ENCODE data around the gene CP.

Gene CP

DNA sequence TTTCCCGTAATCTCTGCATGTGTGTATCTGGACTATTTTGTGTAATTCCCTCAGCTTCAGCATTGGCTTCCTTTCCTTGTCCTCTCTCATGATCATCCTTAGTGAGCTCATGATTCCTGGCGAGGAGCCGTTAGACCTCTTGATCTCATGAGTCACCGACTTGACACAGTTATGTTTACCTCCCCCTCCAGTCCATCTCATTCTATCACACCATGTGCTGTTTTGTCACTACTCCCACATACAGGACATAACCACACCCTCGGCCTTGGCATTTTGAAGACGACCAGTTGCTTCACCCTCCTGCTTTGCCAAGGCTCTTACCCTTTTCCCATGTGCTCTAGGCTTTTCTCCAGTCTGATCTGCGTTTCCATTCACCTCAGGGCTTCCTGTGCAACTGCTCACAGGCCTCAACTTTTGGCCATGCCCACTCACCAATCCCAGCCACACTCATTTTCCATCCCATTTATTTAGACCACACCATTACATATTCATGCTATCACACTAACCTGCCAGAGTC lies 41.5 kb downstream of the CP start:
- no peak for TF ChIP-seq EGR1 (IDR thresholded peaks at IDR 0.05)
- 0 out of 2 replicates have a peak, but pooled peaks have one; percentile 22 for TF ChIP-seq NFIC (IDR thresholded peaks at IDR 0.05)
- no peak for TF ChIP-seq YY1 (IDR thresholded peaks at IDR 0.05; ENCODE audit: low read depth)

DNA sequence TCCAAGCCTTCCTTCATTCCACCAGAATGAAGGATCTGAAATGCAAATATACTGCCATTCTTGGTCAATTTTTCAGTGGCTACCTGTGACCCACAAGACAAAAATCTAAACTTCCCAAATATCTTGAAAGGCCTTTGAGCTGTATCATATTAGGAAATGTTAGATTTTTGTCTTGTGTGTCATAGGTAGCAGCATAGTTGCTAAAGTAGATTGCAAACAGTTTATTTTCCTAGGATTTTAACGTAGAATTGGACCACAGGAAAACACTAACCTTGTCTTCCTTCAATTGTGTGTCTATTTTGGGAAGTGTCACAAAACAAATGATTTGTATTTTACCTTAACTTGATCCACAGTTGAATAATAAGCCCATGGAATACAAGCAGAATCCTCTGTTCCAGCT lies 42.4 kb downstream of the CP start:
- TF ChIP-seq FOXM1 (IDR thresholded peaks at IDR 0.05; ENCODE audit: borderline replicate concordance, low read depth) (no peak), CREB1 (IDR thresholded peaks at IDR 0.05; ENCODE audit: low read depth) (no peak), YY1 (IDR thresholded peaks at IDR 0.05; ENCODE audit: low read depth) (no peak), EGR1 (IDR thresholded peaks at IDR 0.05) (no peak), TAF1 (IDR thresholded peaks at IDR 0.05; ENCODE audit: low read depth) (no peak), TCF12 (IDR thresholded peaks at IDR 0.05; ENCODE audit: low read depth) (no peak), RAD21 (IDR thresholded peaks at IDR 0.05; ENCODE audit: low read depth) (no peak), TEAD4 (IDR thresholded peaks at IDR 0.05) (no peak), EP300 (IDR thresholded peaks at IDR 0.05; ENCODE audit: borderline replicate concordance) (no peak)
- TF ChIP-seq, protein P1, sequence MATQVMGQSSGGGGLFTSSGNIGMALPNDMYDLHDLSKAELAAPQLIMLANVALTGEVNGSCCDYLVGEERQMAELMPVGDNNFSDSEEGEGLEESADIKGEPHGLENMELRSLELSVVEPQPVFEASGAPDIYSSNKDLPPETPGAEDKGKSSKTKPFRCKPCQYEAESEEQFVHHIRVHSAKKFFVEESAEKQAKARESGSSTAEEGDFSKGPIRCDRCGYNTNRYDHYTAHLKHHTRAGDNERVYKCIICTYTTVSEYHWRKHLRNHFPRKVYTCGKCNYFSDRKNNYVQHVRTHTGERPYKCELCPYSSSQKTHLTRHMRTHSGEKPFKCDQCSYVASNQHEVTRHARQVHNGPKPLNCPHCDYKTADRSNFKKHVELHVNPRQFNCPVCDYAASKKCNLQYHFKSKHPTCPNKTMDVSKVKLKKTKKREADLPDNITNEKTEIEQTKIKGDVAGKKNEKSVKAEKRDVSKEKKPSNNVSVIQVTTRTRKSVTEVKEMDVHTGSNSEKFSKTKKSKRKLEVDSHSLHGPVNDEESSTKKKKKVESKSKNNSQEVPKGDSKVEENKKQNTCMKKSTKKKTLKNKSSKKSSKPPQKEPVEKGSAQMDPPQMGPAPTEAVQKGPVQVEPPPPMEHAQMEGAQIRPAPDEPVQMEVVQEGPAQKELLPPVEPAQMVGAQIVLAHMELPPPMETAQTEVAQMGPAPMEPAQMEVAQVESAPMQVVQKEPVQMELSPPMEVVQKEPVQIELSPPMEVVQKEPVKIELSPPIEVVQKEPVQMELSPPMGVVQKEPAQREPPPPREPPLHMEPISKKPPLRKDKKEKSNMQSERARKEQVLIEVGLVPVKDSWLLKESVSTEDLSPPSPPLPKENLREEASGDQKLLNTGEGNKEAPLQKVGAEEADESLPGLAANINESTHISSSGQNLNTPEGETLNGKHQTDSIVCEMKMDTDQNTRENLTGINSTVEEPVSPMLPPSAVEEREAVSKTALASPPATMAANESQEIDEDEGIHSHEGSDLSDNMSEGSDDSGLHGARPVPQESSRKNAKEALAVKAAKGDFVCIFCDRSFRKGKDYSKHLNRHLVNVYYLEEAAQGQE (IDR thresholded peaks at IDR 0.05; ENCODE audit: low read depth): no peak
- TF ChIP-seq, protein P2, sequence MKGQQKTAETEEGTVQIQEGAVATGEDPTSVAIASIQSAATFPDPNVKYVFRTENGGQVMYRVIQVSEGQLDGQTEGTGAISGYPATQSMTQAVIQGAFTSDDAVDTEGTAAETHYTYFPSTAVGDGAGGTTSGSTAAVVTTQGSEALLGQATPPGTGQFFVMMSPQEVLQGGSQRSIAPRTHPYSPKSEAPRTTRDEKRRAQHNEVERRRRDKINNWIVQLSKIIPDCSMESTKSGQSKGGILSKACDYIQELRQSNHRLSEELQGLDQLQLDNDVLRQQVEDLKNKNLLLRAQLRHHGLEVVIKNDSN (IDR thresholded peaks at IDR 0.05): no peak

DNA sequence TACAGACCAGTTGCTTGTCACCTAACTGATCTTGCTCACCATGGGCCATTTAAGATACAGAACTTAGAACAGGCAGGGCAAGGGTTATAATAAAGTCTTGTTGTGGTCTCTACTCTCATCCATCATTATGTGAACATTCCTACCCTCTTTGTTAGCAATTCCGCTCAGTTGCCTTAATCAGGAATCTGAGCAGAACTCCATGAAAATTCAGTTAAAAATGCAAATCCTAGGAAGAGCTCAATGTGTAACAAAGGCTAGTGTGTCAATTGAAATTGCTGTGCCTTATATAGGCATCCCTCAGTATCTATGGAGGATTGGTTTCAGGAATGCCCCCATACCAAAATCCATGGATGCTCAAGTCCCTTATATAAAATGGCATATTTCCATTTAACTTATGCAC lies 44.5 kb downstream of the CP start:
- TF ChIP-seq, protein P3, sequence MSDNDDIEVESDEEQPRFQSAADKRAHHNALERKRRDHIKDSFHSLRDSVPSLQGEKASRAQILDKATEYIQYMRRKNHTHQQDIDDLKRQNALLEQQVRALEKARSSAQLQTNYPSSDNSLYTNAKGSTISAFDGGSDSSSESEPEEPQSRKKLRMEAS (IDR thresholded peaks at IDR 0.05): no peak
- TF ChIP-seq YY1 (IDR thresholded peaks at IDR 0.05; ENCODE audit: low read depth): no peak
- TF ChIP-seq CREB1 (IDR thresholded peaks at IDR 0.05; ENCODE audit: low read depth): no peak

DNA sequence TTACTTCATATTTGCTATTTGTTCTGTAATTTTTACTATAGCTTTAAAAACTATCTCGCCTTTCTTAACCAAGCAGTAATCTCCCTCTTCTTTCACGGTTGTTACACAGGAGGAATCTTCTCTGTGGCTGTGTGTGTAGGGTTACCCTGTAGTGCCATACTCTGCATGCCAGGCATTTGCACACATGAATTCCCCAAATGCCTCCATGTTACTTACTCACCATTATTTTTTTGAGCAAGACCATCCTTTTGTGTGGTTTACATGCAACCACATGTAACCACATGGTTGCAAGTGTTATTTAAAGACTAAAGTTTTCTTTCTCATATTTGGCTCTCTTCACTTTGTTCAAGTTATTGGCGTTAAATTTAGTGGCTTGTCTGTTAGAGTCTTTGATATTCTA lies 46.7 kb downstream of the CP start:
- TF ChIP-seq NFIC (IDR thresholded peaks at IDR 0.05) (peak; percentile 43; the same call in 1 of the 2 replicates), TCF12 (IDR thresholded peaks at IDR 0.05; ENCODE audit: low read depth) (0 out of 2 replicates have a peak, but pooled peaks have one; percentile 26), YY1 (IDR thresholded peaks at IDR 0.05; ENCODE audit: low read depth) (peak; percentile 63), CEBPB (IDR thresholded peaks at IDR 0.05) (0 out of 2 replicates have a peak, but pooled peaks have one; percentile 4), EP300 (IDR thresholded peaks at IDR 0.05; ENCODE audit: borderline replicate concordance) (no peak), TEAD4 (IDR thresholded peaks at IDR 0.05) (peak; percentile 97)
- TF ChIP-seq, protein P3 (IDR thresholded peaks at IDR 0.05): peak; percentile 72
- TF ChIP-seq, protein P1 (IDR thresholded peaks at IDR 0.05; ENCODE audit: low read depth): no peak

DNA sequence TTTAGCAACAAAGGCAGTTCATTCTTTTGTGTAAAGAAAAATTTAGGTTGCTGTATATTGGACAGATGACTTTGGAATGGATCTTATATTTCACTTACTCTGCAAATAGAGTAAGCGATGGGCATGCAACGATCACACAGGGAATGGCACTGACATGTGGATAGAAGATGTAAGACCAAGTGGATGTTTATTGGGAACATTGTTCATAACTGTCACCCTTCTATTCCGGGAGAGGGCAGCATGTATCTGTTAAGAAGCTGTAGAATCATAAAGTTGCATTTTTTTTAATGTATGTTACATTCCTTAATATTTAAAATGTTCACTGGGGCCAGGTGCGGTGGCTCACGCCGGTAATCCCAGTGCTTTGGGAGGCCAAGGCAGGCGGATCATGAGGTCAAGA lies 51.0 kb downstream of the CP start:
- TF ChIP-seq ZBTB7A (IDR thresholded peaks at IDR 0.05; ENCODE audit: low read depth): no peak
- no peak for TF ChIP-seq TCF12 (IDR thresholded peaks at IDR 0.05; ENCODE audit: low read depth)

DNA sequence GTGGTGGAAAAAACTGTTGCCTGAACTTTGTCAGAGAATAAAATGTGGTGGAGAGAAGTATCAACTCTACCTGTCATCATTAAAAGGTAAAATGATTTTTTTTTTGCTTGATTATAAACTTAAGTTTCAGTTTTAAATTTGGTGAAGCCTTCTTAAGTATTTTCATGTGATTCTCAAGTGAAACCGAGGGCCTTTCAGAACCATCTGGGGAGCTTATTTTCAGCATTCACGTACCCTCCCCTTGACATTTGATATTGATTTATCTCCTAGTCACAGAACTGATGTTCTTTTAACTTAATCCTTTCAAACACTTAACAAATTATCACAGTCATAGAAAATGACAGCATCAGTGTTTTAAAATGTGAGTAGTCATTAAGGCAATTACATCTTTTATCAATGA lies 53.7 kb downstream of the CP start:
- no peak for TF ChIP-seq FOXM1 (IDR thresholded peaks at IDR 0.05; ENCODE audit: borderline replicate concordance, low read depth)
- TF ChIP-seq EGR1 (IDR thresholded peaks at IDR 0.05): no peak

DNA sequence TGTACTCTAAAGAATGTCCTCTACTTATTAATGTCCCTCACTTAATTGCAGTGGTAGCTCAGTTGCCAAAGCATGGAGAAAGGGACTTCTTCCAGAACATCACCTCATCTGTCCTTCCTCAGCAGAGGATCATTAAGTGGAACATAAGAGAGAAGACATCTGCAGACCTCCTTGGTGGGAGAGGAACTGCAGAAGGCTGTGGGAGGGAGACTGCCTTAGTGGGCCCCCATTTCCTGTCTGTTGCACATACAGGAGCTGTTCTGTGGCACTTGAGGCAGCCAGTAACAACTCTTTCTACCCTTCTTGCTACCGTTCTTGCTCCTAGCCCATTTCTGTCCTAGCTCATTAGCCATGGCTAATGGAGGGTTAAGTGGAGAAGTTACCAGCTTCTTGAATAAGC lies 58.6 kb downstream of the CP start:
- TF ChIP-seq EGR1 (IDR thresholded peaks at IDR 0.05) (no peak), EP300 (IDR thresholded peaks at IDR 0.05; ENCODE audit: borderline replicate concordance) (no peak), CEBPB (IDR thresholded peaks at IDR 0.05) (no peak), FOXM1 (IDR thresholded peaks at IDR 0.05; ENCODE audit: borderline replicate concordance, low read depth) (no peak), YY1 (IDR thresholded peaks at IDR 0.05; ENCODE audit: low read depth) (no peak), NFIC (IDR thresholded peaks at IDR 0.05) (no peak), TCF12 (IDR thresholded peaks at IDR 0.05; ENCODE audit: low read depth) (no peak), RAD21 (IDR thresholded peaks at IDR 0.05; ENCODE audit: low read depth) (no peak), CREB1 (IDR thresholded peaks at IDR 0.05; ENCODE audit: low read depth) (no peak), ZBTB7A (IDR thresholded peaks at IDR 0.05; ENCODE audit: low read depth) (no peak), TAF1 (IDR thresholded peaks at IDR 0.05; ENCODE audit: low read depth) (no peak), TEAD4 (IDR thresholded peaks at IDR 0.05) (no peak)
- TF ChIP-seq, protein P2 (IDR thresholded peaks at IDR 0.05): no peak
- TF ChIP-seq, protein P1 (IDR thresholded peaks at IDR 0.05; ENCODE audit: low read depth): no peak
- TF ChIP-seq, protein P3 (IDR thresholded peaks at IDR 0.05): no peak

All from Ishikawa (cell line).